WERI-Rb-1 (cell line): ENCODE results near the gene GFI1B.
A peak's percentile ranks its signal among the peaks of the same experiment; 100 is the strongest.

Experiments
- DNase-seq: peaks from one replicate; pipeline ENCODE4 v3.0.0-alpha.2; 2020
- H3K27ac ChIP-seq: fragments of 250-450 bp; sonication (Bioruptor Pico); 2 replicates; pipeline ENCODE4 v1.5.1; 2020; ENCODE audit warnings: mild to moderate bottlenecking, moderate library complexity
- H3K27me3 ChIP-seq: fragments of 250-450 bp; sonication (Bioruptor Pico); 2 replicates; pipeline ENCODE4 v1.5.1; 2021; ENCODE audit warnings: mild to moderate bottlenecking, low read depth, moderate library complexity; ENCODE audit not compliant: insufficient read depth, severe bottlenecking
- H3K36me3 ChIP-seq: fragments of 250-450 bp; sonication (Bioruptor Pico); 2 replicates; pipeline ENCODE4 v1.5.1; 2020; ENCODE audit warnings: mild to moderate bottlenecking, moderate library complexity
- H3K4me3 ChIP-seq: 2 replicates; pipeline ENCODE4 v1.5.1; 2011; ENCODE audit warnings: low read depth, mild to moderate bottlenecking, control low read depth, low read length
- H3K9me3 ChIP-seq: fragments of 250-450 bp; sonication (Bioruptor Pico); 2 replicates; pipeline ENCODE4 v1.5.1; 2021; ENCODE audit warnings: mild to moderate bottlenecking, moderate library complexity; ENCODE audit not compliant: severe bottlenecking
- TF ChIP-seq, protein P1 (sequence below): IDR thresholded peaks from 2 replicates; pipeline ENCODE4 v1.5.1; 2011; ENCODE audit warnings: low read depth, mild to moderate bottlenecking, control low read depth, inconsistent platforms, low read length

Gene GFI1B

DNA sequence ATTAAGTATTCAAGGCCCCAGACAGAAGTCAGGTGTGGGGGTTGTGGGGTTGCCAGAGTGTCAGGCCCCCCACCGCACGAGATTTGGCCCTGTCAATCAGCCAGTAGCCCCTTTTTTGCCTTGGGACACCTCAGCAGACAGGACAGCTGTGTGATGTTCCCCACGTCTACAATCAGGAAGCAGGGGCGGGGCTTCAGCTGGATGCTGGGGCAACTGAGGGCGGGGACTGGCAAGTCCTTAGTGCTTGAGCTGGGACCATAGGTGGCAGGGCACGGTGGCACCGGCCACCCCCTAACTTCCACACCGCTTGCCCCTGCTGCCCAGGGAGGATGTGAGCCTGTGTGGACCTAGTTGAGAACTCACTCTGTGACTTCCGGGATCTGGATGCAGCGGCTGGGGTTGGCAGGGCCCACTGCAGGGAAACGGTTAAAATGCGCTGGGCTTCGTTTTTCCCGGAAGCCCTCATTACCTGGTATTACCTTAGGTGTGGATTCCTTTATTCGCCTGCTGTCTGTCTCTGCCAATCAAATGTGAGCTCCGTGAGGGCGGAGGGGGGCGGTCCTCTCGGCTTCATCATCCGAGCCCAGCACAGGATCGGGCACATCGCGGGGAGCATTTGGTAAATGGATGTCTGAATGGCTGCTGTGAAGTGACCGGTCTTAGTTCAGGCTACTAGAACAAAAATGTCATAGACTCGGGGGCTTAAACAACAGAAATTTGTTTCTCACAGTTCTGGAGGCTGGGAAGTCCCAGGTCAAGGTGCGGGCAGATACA, 44.8 kb downstream of the GFI1B start:
- no peaks in the 10 kb centered on the region for H3K9me3 ChIP-seq
- DNase-seq = peak; percentile 41
- no peak overlapping the region for H3K4me3 ChIP-seq
- H3K27ac ChIP-seq = no peak overlapping the region
- TF ChIP-seq, protein P1, sequence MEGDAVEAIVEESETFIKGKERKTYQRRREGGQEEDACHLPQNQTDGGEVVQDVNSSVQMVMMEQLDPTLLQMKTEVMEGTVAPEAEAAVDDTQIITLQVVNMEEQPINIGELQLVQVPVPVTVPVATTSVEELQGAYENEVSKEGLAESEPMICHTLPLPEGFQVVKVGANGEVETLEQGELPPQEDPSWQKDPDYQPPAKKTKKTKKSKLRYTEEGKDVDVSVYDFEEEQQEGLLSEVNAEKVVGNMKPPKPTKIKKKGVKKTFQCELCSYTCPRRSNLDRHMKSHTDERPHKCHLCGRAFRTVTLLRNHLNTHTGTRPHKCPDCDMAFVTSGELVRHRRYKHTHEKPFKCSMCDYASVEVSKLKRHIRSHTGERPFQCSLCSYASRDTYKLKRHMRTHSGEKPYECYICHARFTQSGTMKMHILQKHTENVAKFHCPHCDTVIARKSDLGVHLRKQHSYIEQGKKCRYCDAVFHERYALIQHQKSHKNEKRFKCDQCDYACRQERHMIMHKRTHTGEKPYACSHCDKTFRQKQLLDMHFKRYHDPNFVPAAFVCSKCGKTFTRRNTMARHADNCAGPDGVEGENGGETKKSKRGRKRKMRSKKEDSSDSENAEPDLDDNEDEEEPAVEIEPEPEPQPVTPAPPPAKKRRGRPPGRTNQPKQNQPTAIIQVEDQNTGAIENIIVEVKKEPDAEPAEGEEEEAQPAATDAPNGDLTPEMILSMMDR = no peak
- H3K27me3 ChIP-seq = peaks cover 4% of the 10 kb centered on the region
- H3K36me3 ChIP-seq = no peaks in the 10 kb centered on the region

DNA sequence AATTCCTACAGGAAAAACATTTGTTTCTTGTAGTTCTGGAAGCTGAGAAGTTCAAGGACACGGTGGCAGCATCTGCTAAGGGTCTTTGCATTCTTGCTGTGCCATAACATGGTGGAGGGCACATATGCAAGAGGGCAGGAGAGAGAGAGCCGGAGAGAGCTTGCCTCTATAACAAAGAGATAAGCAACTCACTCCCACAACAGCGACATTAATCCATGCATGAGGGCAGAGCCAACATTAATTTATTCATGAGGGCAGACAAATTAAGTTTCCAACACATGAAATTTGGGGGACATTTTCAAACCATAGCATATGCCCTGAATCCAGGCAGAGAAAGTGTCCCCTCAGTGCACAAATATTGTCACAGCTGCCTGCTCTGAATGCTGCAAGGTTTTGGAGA, 47.9 kb downstream of the GFI1B start:
- H3K36me3 ChIP-seq = peaks cover 8% of the 10 kb centered on the region
- TF ChIP-seq, protein P1 = no peak
- H3K4me3 ChIP-seq = no peak overlapping the region
- no peak overlapping the region for H3K27ac ChIP-seq
- H3K9me3 ChIP-seq = peaks cover under 1% of the 10 kb centered on the region
- no peaks in the 10 kb centered on the region for H3K27me3 ChIP-seq
- DNase-seq = no peak

DNA sequence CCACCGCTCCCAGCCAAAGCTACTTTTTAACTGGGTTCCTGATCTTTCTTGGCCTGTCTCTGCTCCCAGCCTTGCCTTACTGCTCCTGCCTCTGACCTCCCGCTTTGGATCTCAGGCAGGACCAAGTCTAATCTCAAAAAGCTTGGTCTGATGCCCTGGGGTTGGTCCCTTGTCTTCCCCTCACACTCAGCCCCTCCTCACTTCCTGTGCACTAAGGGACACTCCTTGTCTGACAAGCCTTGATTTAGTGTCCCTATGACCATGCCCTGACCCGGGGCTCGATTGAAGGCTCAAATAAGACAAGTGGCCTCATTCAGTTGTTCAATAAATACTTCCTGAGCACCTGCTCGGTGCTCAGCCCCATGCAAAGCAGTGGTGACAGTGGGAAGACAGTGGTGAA, 48.6 kb downstream of the GFI1B start:
- Histone ChIP-seq H3K27ac (no peak overlapping the region), H3K27me3 (no peaks in the 10 kb centered on the region), H3K36me3 (peaks cover 15% of the 10 kb centered on the region), H3K4me3 (no peak overlapping the region), H3K9me3 (peaks cover 4% of the 10 kb centered on the region)
- DNase-seq = no peak
- TF ChIP-seq, protein P1 = no peak

DNA sequence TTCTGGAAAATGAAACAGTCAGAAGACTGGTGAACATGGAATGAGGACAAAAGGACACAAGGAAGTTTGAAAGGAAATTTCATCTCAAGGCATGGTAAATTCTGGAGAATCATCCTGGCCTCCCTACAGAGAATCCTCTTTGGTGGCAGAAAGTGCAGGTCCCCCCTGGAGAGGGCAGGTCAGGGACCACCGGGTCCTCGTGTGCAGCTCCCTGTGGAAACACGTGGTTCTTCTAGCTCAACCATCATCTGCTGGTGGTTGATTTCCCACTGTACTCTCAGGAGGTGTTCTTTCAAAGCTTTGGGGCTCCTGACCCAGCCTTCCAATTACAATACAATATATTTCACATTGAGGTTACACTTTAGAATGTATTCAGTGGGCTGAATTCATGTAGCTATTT, 49.7 kb downstream of the GFI1B start:
- peaks cover 26% of the 10 kb centered on the region for H3K36me3 ChIP-seq
- H3K27me3 ChIP-seq = no peaks in the 10 kb centered on the region
- H3K9me3 ChIP-seq = peaks cover 4% of the 10 kb centered on the region
- TF ChIP-seq, protein P1 = no peak
- DNase-seq = no peak
- no peak overlapping the region for H3K27ac ChIP-seq
- H3K4me3 ChIP-seq = no peak overlapping the region

DNA sequence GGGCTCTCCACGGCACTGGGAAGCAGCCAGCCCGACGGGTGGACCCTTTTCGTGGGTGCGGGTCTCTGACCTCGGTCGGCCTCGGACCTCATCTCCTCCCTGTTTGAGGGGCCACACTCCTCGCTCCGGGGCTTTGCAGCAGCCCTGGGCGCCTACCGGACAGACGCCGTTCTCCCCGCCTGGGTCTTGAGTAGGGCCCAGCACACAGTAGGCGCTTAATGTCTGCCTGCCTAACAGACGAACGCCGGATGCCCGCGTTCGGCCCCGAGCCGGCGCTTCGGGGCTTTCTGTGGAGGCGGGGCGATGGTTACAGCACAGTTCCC, 51.5 kb downstream of the GFI1B start:
- TF ChIP-seq, protein P1 = no peak
- no peak for DNase-seq
- H3K4me3 ChIP-seq = peak overlapping the region; percentile 95
- peaks cover 42% of the 10 kb centered on the region for H3K36me3 ChIP-seq
- H3K9me3 ChIP-seq = peaks cover 4% of the 10 kb centered on the region
- peak overlapping the region; percentile 67 for H3K27ac ChIP-seq
- H3K27me3 ChIP-seq = no peaks in the 10 kb centered on the region
